ENCODE data around the gene ILRUN. TPM values are rescaled to one million over a fixed set of nuclear protein-coding genes. Genes with fewer than 3 reads are reported as not detected.
"Not testable (repeated sequence)": the region's sequence is repeated elsewhere in the genome, so short reads cannot be mapped to it uniquely, and the experiment has no call there.

ILRUN gene
- total RNA-seq, 2 experiments from 2014 or later: 27.1 to 82.7 TPM

- BruUV-seq (replicated peaks): no TSS peak
- intact Hi-C loops (cut with micrococcal nuclease; ENCODE audit: unreplicated experiment): loop anchor here (1.0 to 5.0 kb wide), 3 partner anchors 19 to 101 kb away; partner anchors contain the start of gene SNRPC
- peak; percentile 95 for DNase-seq (ENCODE audit: low spot score)
- Histone ChIP-seq H3K79me2 (ENCODE audit: insufficient read depth, low read depth, low read length) (peaks cover 86% of the 10 kb centered on the region), H3K9me3 (ENCODE audit: low read length) (no peaks in the 10 kb centered on the region), H3K4me1 (ENCODE audit: insufficient read depth, low read length, poor library complexity, severe bottlenecking) (peaks cover 98% of the 10 kb centered on the region), H3K4me2 (ENCODE audit: low read length) (peak overlapping the region; percentile 90), H3K9me2 (ENCODE audit: insufficient read depth, low read length) (no peaks in the 10 kb centered on the region), H2AFZ (ENCODE audit: low read length) (no peak overlapping the region; the same call in 1 of the 2 replicates), H3K36me3 (ENCODE audit: insufficient read depth, low read length) (peaks cover 38% of the 10 kb centered on the region), H3K4me3 (ENCODE audit: low read depth, low read length, poor library complexity, severe bottlenecking) (peak overlapping the region; percentile 62), H4K20me1 (ENCODE audit: insufficient read depth, low read length) (no peaks in the 10 kb centered on the region), H3K27ac (ENCODE audit: low read depth, low read length, poor library complexity, severe bottlenecking) (peak overlapping the region; percentile 98)
- POLR2A ChIA-PET: interaction anchor here (0.5 to 7.6 kb wide), 16 partner anchors 11 to 420 kb away, joined by 3 to 139 read pairs (median 4); partner anchors contain the start of genes HMGA1, ILRUN and SNRPC
- TF ChIP-seq EZH2phosphoT487 (IDR thresholded peaks at IDR 0.05; ENCODE audit: borderline replicate concordance, low read depth, low read length) (no peak), CTCF (conservative IDR thresholded peaks at IDR 0.05; ENCODE audit: low read length) (no peak)
- CTCF ChIA-PET (ENCODE audit: unreplicated experiment): interaction anchor here (0.5 to 0.9 kb wide), 3 partner anchors 16 to 193 kb away, joined by 3 to 6 read pairs (median 3); no protein-coding TSS in a partner anchor
These were observed 40.1 kb downstream of the ILRUN start for GRCh38 chr6:34656378-34657036.

GRCh38 chr6:34655876-34656377 is 40.6 kb downstream of the ILRUN start:
- H3K4me2 ChIP-seq (ENCODE audit: low read length): peak overlapping the region; percentile 90
- not testable (repeated sequence) for H2AFZ ChIP-seq (ENCODE audit: low read length); H3K9me2 ChIP-seq (ENCODE audit: insufficient read depth, low read length); H3K9me3 ChIP-seq (ENCODE audit: low read length); H4K20me1 ChIP-seq (ENCODE audit: insufficient read depth, low read length); DNase-seq (ENCODE audit: low spot score)
- intact Hi-C loops (cut with micrococcal nuclease; ENCODE audit: unreplicated experiment): loop anchor here (1.0 to 5.0 kb wide), 3 partner anchors 19 to 101 kb away; partner anchors contain the start of gene SNRPC
- peak overlapping the region; percentile 55 for H3K4me3 ChIP-seq (ENCODE audit: low read depth, low read length, poor library complexity, severe bottlenecking)
- ChIA-PET CTCF (ENCODE audit: unreplicated experiment) (interaction anchor here (0.5 kb wide), 1 partner anchor 56 kb away, joined by 3 read pairs; no protein-coding TSS in a partner anchor), POLR2A (interaction anchor here (0.5 to 7.6 kb wide), 10 partner anchors 11 to 1072 kb away, joined by 3 to 139 read pairs (median 4); partner anchors contain the start of gene HMGA1)
- H3K79me2 ChIP-seq (ENCODE audit: insufficient read depth, low read depth, low read length): peaks cover 85% of the 10 kb centered on the region
- H3K27ac ChIP-seq (ENCODE audit: low read depth, low read length, poor library complexity, severe bottlenecking): peak overlapping the region; percentile 98
- H3K36me3 ChIP-seq (ENCODE audit: insufficient read depth, low read length): peaks cover 39% of the 10 kb centered on the region
- TSS peak; percentile 46 for BruUV-seq (replicated peaks)
- peaks cover 98% of the 10 kb centered on the region for H3K4me1 ChIP-seq (ENCODE audit: insufficient read depth, low read length, poor library complexity, severe bottlenecking)

GRCh38 chr6:34654061-34654710 is 42.4 kb downstream of the ILRUN start:
- Histone ChIP-seq H3K4me2 (ENCODE audit: low read length) (peak overlapping the region; percentile 90), H2AFZ (ENCODE audit: low read length) (no peak overlapping the region), H3K36me3 (ENCODE audit: insufficient read depth, low read length) (peaks cover 45% of the 10 kb centered on the region), H3K4me1 (ENCODE audit: insufficient read depth, low read length, poor library complexity, severe bottlenecking) (peaks cover 84% of the 10 kb centered on the region), H3K4me3 (ENCODE audit: low read depth, low read length, poor library complexity, severe bottlenecking) (no peak overlapping the region), H4K20me1 (ENCODE audit: insufficient read depth, low read length) (no peaks in the 10 kb centered on the region), H3K27ac (ENCODE audit: low read depth, low read length, poor library complexity, severe bottlenecking) (peak overlapping the region; percentile 98), H3K9me3 (ENCODE audit: low read length) (no peaks in the 10 kb centered on the region), H3K79me2 (ENCODE audit: insufficient read depth, low read depth, low read length) (peaks cover 83% of the 10 kb centered on the region), H3K9me2 (ENCODE audit: insufficient read depth, low read length) (no peaks in the 10 kb centered on the region)
- DNase-seq (ENCODE audit: low spot score): no peak
- intact Hi-C loops (cut with micrococcal nuclease; ENCODE audit: unreplicated experiment): no loop called here
- no peak for TF ChIP-seq CTCF (conservative IDR thresholded peaks at IDR 0.05; ENCODE audit: low read length)
- BruUV-seq (replicated peaks): no TSS peak
- ChIA-PET CTCF (ENCODE audit: unreplicated experiment) (interaction anchor here (0.5 kb wide), 1 partner anchor 1366 kb away, joined by 3 read pairs; no protein-coding TSS in a partner anchor), POLR2A (interaction anchor here (0.6 to 7.6 kb wide), 10 partner anchors 10 to 514 kb away, joined by 3 to 139 read pairs (median 5); no protein-coding TSS in a partner anchor)
